Gastrocnemius medialis (tissue), 4 donors: Measurements from ENCODE around the gene TMEM169. TPM values are rescaled to one million over a fixed set of nuclear protein-coding genes. Genes with fewer than 3 reads are reported as not detected.

Experiments
- ATAC-seq, 2 donors: fragments of 150-250 bp; one replicate each; pipeline ENCODE4 v1.9.1; 2016
- DNase-seq, 2 donors: peaks; one replicate each; pipeline ENCODE4 v3.0.0-alpha.2; 2019
- H3K27ac ChIP-seq, 4 donors: fragments of 200-600 bp; sonication (generic); 1 replicate in 1 of 4; 2 replicates in 3 of 4; pipeline ENCODE4 v1.5.1; 2016 to 2018; ENCODE audit warnings: mild to moderate bottlenecking in 2 of 4, moderate library complexity in 1 of 4
- H3K27me3 ChIP-seq, 3 donors: fragments of 200-600 bp; sonication (generic) in 2 of 3; 1 replicate in 1 of 3; 2 replicates in 2 of 3; pipeline versions ENCODE4 v1.5.1 to v1.6.0; 2016 to 2019; ENCODE audit warnings: mild to moderate bottlenecking in 1 of 3, moderate library complexity in 1 of 3
- H3K36me3 ChIP-seq, 2 donors: fragments of 200-600 bp; sonication (generic) in 1 of 2; one replicate each; pipeline ENCODE4 v1.5.1; 2017 to 2018
- H3K4me1 ChIP-seq, 2 donors: fragments of 200-600 bp; sonication (generic) in 1 of 2; one replicate each; pipeline ENCODE4 v1.5.1; 2016 to 2017; ENCODE audit warnings: mild to moderate bottlenecking in 2 of 2
- H3K4me3 ChIP-seq, 4 donors: fragments of 200-600 bp; sonication (generic) in 3 of 4; 1 replicate in 1 of 4; 2 replicates in 3 of 4; pipeline ENCODE4 v1.5.1; 2016 to 2019; ENCODE audit warnings: mild to moderate bottlenecking in 2 of 4
- H3K9me3 ChIP-seq, 3 donors: fragments of 200-600 bp; sonication (generic) in 2 of 3; 1 replicate in 1 of 3; 2 replicates in 2 of 3; pipeline ENCODE4 v1.5.1; 2016 to 2019
- CTCF ChIP-seq, 5 experiments: fragments of 450-650 bp in 3 of 5; fragments of 200-600 bp in 2 of 5; sonication (generic) in 2 of 5; IDR thresholded peaks in 4 of 5; conservative IDR thresholded peaks in 1 of 5; 1 replicate in 4 of 5; 2 replicates in 1 of 5; pipeline ENCODE4 v1.5.1; 2016 to 2019; ENCODE audit warnings: antibody characterized with exemption in 5 of 5, mild to moderate bottlenecking in 3 of 5, moderate library complexity in 3 of 5
- POLR2A ChIP-seq, 2 donors: fragments of 450-650 bp; IDR thresholded peaks; one replicate each; pipeline ENCODE4 v1.6.1; 2017; ENCODE audit warnings: antibody characterized with exemption in 2 of 2, mild to moderate bottlenecking in 2 of 2, moderate library complexity in 2 of 2
- in situ Hi-C, 4 donors: fragments of 200-750 bp; cut with MboI; loops; one replicate each; pipeline versions ENCODE4 v1.15.0 to v1.8.0; 2017; ENCODE audit warnings: low sequenced_read_pairs in 4 of 4
- intact Hi-C: fragments of 100-400 bp; cut with DNase I; formaldehyde crosslinking; loops from one replicate; pipeline ENCODE4 v1.15.1; 2023; ENCODE audit warnings: low total_unique reads
- total RNA-seq, 4 donors: library from RNA; depleted of rRNA; stranded (reverse); fragments of >200 nt; gene quantifications; one replicate each; pipeline versions ENCODE4 v1.1.0 to v1.2.3, GENCODE V29; 2016

TMEM169 gene
- total RNA-seq, 4 donors from 2014 or later = not detected

GRCh38 chr2:216130346-216130971 lies 48.7 kb downstream of the TMEM169 start:
- H3K4me1 ChIP-seq = no peaks in the 10 kb centered on the region
- intact Hi-C loops = no loop called here
- TF ChIP-seq POLR2A (IDR thresholded peaks at IDR 0.05) = no peak
- no peak for TF ChIP-seq CTCF (IDR thresholded peaks at IDR 0.05 in 4 of 5, conservative IDR thresholded peaks at IDR 0.05 in 1 of 5)
- H3K36me3 ChIP-seq = peaks cover 0 to 88% of the 10 kb centered on the region in 2 donors
- H3K27me3 ChIP-seq = no peaks in the 10 kb centered on the region
- in situ Hi-C loops = no loop called here
- DNase-seq (no peak), ATAC-seq (no peak)
- no peak overlapping the region for H3K27ac ChIP-seq
- H3K4me3 ChIP-seq = no peak overlapping the region
- no peaks in the 10 kb centered on the region for H3K9me3 ChIP-seq

DNA sequence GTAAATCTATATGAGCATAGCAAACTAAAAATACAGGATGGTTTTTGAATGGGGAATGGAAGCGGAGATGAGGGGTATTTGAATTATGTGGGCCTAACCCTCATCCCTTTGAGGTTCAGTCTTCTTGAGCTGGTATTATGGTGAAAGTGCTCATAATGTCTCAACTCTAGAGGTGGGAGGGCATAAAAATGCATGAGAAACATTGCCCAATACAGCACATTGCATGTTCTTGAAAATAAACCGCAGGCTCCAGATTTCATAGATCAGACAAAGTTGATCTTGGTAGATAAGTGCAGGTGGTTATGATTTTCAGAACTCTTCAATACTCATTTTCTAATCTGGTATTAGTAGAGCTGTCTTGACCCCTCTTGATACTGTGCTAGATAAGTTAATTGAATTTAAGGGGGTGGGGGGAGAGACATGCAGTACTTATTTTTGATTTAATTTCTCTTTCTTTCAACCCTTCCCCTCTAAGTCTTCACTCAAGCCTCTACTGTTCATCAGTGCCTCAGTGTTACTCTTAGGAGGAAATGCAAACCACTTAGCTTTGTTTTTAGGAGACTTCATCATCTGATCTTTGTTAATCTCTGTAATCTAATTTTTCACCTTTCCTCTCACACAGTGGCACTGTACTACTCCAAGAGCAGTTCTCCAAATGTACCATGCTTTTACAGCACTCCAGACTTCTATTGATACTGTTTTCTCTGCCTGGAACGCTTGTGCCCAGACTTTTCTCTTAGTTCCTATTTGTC lies 49.6 kb downstream of the TMEM169 start:
- H3K4me1 ChIP-seq = no peaks in the 10 kb centered on the region
- no peak overlapping the region for H3K4me3 ChIP-seq
- TF ChIP-seq CTCF (IDR thresholded peaks at IDR 0.05 in 4 of 5, conservative IDR thresholded peaks at IDR 0.05 in 1 of 5) (no peak), POLR2A (IDR thresholded peaks at IDR 0.05) (no peak)
- ATAC-seq = no peak
- intact Hi-C loops (no loop called here), in situ Hi-C loops (no loop called here)
- H3K27me3 ChIP-seq = no peaks in the 10 kb centered on the region
- DNase-seq = no peak
- H3K27ac ChIP-seq = no peak overlapping the region
- H3K9me3 ChIP-seq = no peaks in the 10 kb centered on the region
- H3K36me3 ChIP-seq = peaks cover 0 to 87% of the 10 kb centered on the region in 2 donors

GRCh38 chr2:216132585-216132984 lies 50.9 kb downstream of the TMEM169 start:
- intact Hi-C loops = no loop called here
- Histone ChIP-seq H3K27me3 (no peaks in the 10 kb centered on the region), H3K4me1 (no peaks in the 10 kb centered on the region), H3K4me3 (no peak overlapping the region), H3K27ac (no peak overlapping the region), H3K36me3 (peaks cover 3 to 87% of the 10 kb centered on the region in 2 donors), H3K9me3 (no peaks in the 10 kb centered on the region)
- no peak for TF ChIP-seq POLR2A (IDR thresholded peaks at IDR 0.05)
- TF ChIP-seq CTCF (IDR thresholded peaks at IDR 0.05 in 4 of 5, conservative IDR thresholded peaks at IDR 0.05 in 1 of 5) = no peak
- DNase-seq (no peak), ATAC-seq (no peak)
- in situ Hi-C loops = no loop called here

GRCh38 chr2:216133397-216133796 lies 51.7 kb downstream of the TMEM169 start:
- DNase-seq = no peak
- in situ Hi-C loops = no loop called here
- Histone ChIP-seq H3K9me3 (no peaks in the 10 kb centered on the region), H3K36me3 (peaks cover 3 to 87% of the 10 kb centered on the region in 2 donors), H3K27ac (no peak overlapping the region), H3K4me3 (no peak overlapping the region), H3K27me3 (no peaks in the 10 kb centered on the region), H3K4me1 (no peaks in the 10 kb centered on the region)
- TF ChIP-seq POLR2A (IDR thresholded peaks at IDR 0.05) (no peak), CTCF (IDR thresholded peaks at IDR 0.05 in 4 of 5, conservative IDR thresholded peaks at IDR 0.05 in 1 of 5) (no peak)
- intact Hi-C loops = no loop called here
- no peak for ATAC-seq
